MM.1S (cell line): ENCODE results near the gene GLYAT.
"Not testable (repeated sequence)": the region's sequence is repeated elsewhere in the genome, so short reads cannot be mapped to it uniquely, and the experiment has no call there.

Experiments
- DNase-seq: peaks from one replicate; pipeline ENCODE4 v3.0.0-alpha.2; 2015
- H2AFZ ChIP-seq: fragments of 300-600 bp; sonication (generic); 2 replicates; pipeline ENCODE4 v1.6.0; 2016; ENCODE audit warnings: antibody characterized with exemption, low read length
- H3F3A ChIP-seq: fragments of 300-600 bp; sonication (generic); 2 replicates; pipeline ENCODE4 v1.6.1; 2016; ENCODE audit warnings: mild to moderate bottlenecking, antibody characterized with exemption, low read length, moderate library complexity, mixed read lengths; ENCODE audit not compliant: insufficient read depth
- H3K27ac ChIP-seq: fragments of 300-600 bp; sonication (generic); 2 replicates; pipeline ENCODE4 v1.5.1; 2016; ENCODE audit warnings: mild to moderate bottlenecking, low read length
- H3K27me3 ChIP-seq: fragments of 300-600 bp; sonication (generic); replicated peaks from 2 replicates; pipeline ENCODE4 v1.6.0; 2016; ENCODE audit warnings: low read length; ENCODE audit not compliant: insufficient read depth
- H3K36me3 ChIP-seq: fragments of 300-600 bp; sonication (generic); replicated peaks from 2 replicates; pipeline ENCODE4 v1.6.1; 2016; ENCODE audit warnings: mild to moderate bottlenecking, low read length, mixed read lengths; ENCODE audit not compliant: insufficient read depth
- H3K4me1 ChIP-seq: fragments of 300-600 bp; sonication (generic); 2 replicates; pipeline ENCODE4 v1.6.1; 2016; ENCODE audit warnings: low read length, mixed read lengths
- H3K4me2 ChIP-seq: fragments of 300-600 bp; sonication (generic); 2 replicates; pipeline ENCODE4 v1.6.0; 2016; ENCODE audit warnings: low read depth, low read length
- H3K4me3 ChIP-seq: fragments of 300-600 bp; sonication (generic); 2 replicates; pipeline ENCODE4 v1.5.1; 2016; ENCODE audit warnings: low read length, mixed read lengths
- H3K79me2 ChIP-seq: fragments of 300-600 bp; sonication (generic); 2 replicates; pipeline ENCODE4 v1.6.1; 2016; ENCODE audit warnings: mixed run types, low read length, mixed read lengths
- H3K9ac ChIP-seq: fragments of 300-600 bp; sonication (generic); 2 replicates; pipeline ENCODE4 v1.6.1; 2016; ENCODE audit warnings: low read length, mixed read lengths
- H3K9me2 ChIP-seq: fragments of 300-600 bp; sonication (generic); replicated peaks from 2 replicates; pipeline ENCODE4 v1.6.1; 2016; ENCODE audit warnings: mild to moderate bottlenecking, low read length, mixed read lengths; ENCODE audit not compliant: insufficient read depth
- H3K9me3 ChIP-seq: fragments of 300-600 bp; sonication (generic); replicated peaks from 2 replicates; pipeline ENCODE4 v1.6.1; 2016; ENCODE audit warnings: mild to moderate bottlenecking, low read length, mixed read lengths; ENCODE audit not compliant: insufficient read depth
- H4K20me1 ChIP-seq: fragments of 300-600 bp; sonication (generic); 2 replicates; pipeline ENCODE4 v1.6.1; 2016; ENCODE audit warnings: mild to moderate bottlenecking, low read length, moderate library complexity, mixed read lengths; ENCODE audit not compliant: insufficient read depth
- EZH2 ChIP-seq: fragments of 300-600 bp; sonication (generic); optimal IDR thresholded peaks from 2 replicates; pipeline ENCODE3; 2017; ENCODE audit warnings: low read depth, mild to moderate bottlenecking, antibody characterized with exemption, low read length, mixed read lengths
- EZH2phosphoT487 ChIP-seq: fragments of 300-600 bp; sonication (generic); IDR thresholded peaks from 2 replicates; pipeline ENCODE4 v1.6.1; 2018; ENCODE audit warnings: antibody characterized with exemption, low read length
- TF ChIP-seq, protein P1 (sequence below): fragments of 300-600 bp; sonication (generic); IDR thresholded peaks from 2 replicates; pipeline ENCODE4 v1.5.1; 2016; ENCODE audit warnings: antibody characterized with exemption, low read length, mixed read lengths

The GLYAT gene

DNA sequence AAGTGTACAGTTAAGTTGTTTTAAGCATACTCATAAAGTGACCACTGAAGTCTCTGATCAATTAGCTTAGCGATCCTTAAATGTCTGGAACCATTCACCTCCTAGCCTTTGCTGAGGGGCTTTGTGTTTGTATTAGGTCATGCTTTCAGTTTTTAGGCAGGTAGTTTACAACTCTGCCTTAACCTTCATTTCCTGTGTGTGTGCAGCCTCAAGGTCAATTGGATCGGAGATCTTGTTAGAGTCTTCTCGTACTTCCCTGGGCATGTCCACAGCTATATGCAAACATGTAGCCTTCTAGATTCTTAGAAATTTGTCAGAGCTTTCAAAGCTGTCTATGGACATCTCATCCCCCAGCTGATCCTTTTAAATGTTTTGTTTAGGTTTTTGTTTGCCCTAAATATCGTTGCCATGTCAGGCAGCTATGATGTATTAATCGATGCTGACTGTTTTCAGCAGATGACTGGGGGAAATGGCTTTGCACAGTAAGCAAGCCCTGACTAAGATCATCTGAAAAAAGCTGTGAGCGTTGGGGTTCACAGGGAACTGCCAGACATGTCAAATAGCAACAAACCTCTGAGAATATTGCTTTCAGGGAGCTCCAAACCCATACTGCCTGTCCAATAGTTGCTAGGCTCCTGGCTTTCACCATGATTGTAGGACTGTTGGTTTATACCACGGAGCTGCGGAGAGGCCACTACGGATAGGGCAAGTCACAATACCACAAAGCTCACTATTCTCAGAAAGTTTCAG lies 45.6 kb downstream of the GLYAT start:
- TF ChIP-seq EZH2phosphoT487 (no peak), EZH2 (no peak)
- TF ChIP-seq, protein P1, sequence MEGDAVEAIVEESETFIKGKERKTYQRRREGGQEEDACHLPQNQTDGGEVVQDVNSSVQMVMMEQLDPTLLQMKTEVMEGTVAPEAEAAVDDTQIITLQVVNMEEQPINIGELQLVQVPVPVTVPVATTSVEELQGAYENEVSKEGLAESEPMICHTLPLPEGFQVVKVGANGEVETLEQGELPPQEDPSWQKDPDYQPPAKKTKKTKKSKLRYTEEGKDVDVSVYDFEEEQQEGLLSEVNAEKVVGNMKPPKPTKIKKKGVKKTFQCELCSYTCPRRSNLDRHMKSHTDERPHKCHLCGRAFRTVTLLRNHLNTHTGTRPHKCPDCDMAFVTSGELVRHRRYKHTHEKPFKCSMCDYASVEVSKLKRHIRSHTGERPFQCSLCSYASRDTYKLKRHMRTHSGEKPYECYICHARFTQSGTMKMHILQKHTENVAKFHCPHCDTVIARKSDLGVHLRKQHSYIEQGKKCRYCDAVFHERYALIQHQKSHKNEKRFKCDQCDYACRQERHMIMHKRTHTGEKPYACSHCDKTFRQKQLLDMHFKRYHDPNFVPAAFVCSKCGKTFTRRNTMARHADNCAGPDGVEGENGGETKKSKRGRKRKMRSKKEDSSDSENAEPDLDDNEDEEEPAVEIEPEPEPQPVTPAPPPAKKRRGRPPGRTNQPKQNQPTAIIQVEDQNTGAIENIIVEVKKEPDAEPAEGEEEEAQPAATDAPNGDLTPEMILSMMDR: no peak
- no peak overlapping the region for H3K4me2 ChIP-seq

DNA sequence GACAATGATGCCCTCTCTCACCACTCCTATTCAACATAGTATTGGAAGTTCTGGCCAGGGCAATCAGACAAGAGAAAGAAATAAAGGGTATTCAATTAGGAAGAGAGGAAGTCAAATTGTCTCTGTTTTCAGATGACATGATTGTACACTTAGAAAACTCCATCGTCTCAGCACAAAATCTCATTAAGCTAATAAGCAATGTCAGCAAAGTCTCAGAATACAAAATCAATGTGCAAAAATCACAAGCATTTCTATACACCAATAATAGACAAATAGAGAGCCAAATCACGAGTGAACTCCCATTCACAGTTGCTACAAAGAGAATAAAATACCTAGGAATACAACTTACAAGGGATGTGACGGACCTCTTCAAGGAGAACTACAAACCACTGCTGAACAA lies 49.1 kb downstream of the GLYAT start:
- H3K9me2 ChIP-seq, H3K79me2 ChIP-seq, H3K4me3 ChIP-seq, H3K9ac ChIP-seq, H4K20me1 ChIP-seq, H3K9me3 ChIP-seq, H3K27ac ChIP-seq, H3K4me2 ChIP-seq, H3K27me3 ChIP-seq, H3K4me1 ChIP-seq, DNase-seq, H3K36me3 ChIP-seq, H3F3A ChIP-seq, H2AFZ ChIP-seq: not testable (repeated sequence)

More for the DNA sequence above, 45.6 kb downstream of the GLYAT start:
- Histone ChIP-seq H3K36me3 (no peaks in the 10 kb centered on the region), H3F3A (no peaks in the 10 kb centered on the region), H2AFZ (no peak overlapping the region), H3K9ac (no peak overlapping the region), H3K79me2 (no peaks in the 10 kb centered on the region), H4K20me1 (no peaks in the 10 kb centered on the region), H3K27me3 (no peaks in the 10 kb centered on the region), H3K27ac (no peak overlapping the region), H3K4me1 (no peaks in the 10 kb centered on the region), H3K9me2 (no peaks in the 10 kb centered on the region), H3K4me3 (no peak overlapping the region), H3K9me3 (no peaks in the 10 kb centered on the region)
- no peak for DNase-seq

DNA sequence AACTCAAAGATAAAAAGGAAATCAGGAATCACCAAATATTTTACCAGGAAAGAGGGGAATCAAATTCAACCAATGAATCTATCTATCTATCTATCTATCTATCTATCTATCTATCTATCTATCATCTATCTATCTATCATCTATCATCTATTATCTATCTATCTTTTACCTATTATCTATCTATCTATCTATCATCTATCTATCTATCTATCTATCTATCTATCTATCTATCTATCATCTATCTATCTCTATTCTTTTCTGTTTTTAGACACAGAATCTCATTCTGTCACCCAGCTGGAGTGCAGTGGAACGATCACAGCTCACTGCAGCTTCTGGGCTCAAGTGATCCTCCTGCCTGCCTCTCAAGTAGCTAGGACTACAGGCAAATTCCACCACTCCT lies 54.2 kb downstream of the GLYAT start:
- not testable (repeated sequence) for H3K9me3 ChIP-seq, H2AFZ ChIP-seq, H3K9ac ChIP-seq, H3K36me3 ChIP-seq, H3K4me2 ChIP-seq, H3K79me2 ChIP-seq, DNase-seq, H3K4me1 ChIP-seq, H3K27me3 ChIP-seq, H3K9me2 ChIP-seq, H4K20me1 ChIP-seq, H3K4me3 ChIP-seq, H3K27ac ChIP-seq, H3F3A ChIP-seq

DNA sequence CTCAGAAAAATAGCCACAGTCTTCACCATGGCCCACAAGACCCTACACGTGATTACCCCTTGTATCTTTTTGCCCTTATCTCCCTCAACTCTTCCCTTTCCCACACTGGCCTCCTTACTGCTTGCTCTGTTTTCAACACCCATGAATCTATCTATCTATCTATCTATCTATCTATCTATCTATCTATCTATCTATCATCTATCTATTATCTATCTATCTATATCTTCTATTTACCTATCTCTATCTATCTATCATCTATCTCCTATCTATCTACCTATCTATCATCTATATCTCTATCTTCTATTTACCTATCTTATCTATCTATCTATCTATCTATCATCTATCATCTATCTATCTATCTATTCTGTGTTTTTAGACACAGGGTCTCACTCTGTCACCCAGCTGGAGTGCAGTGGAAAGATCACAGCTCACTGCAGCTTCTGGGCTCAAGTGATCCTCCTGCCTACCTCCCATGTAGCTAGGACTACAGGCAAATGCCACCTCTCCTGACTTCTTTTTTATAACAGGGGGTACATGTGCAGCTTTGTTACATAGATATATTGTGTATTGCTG lies 55.1 kb downstream of the GLYAT start:
- H2AFZ ChIP-seq: no peak overlapping the region
- TF ChIP-seq EZH2: no peak
- TF ChIP-seq EZH2phosphoT487: no peak
- TF ChIP-seq, protein P1: no peak

More for the DNA sequence above, 55.1 kb downstream of the GLYAT start:
- no peaks in the 10 kb centered on the region for H3K9me3 ChIP-seq
- H4K20me1 ChIP-seq: no peaks in the 10 kb centered on the region
- no peak overlapping the region for H3K4me2 ChIP-seq
- no peak overlapping the region for H3K4me3 ChIP-seq
- no peaks in the 10 kb centered on the region for H3K9me2 ChIP-seq
- H3K27ac ChIP-seq: no peak overlapping the region
- H3F3A ChIP-seq: no peaks in the 10 kb centered on the region
- no peaks in the 10 kb centered on the region for H3K79me2 ChIP-seq
- H3K27me3 ChIP-seq: no peaks in the 10 kb centered on the region
- DNase-seq: no peak
- no peak overlapping the region for H3K9ac ChIP-seq
- no peaks in the 10 kb centered on the region for H3K36me3 ChIP-seq
- peaks cover 9% of the 10 kb centered on the region; the same call in 1 of the 2 replicates for H3K4me1 ChIP-seq
